GM19328 (cell line): ENCODE measurements around the gene PPP1R9B.

Experiments
- ATAC-seq: cut with Tn5 transposase; IDR thresholded peaks from one replicate; pipeline ENCODE4 v1.9.1; 2021; ENCODE audit warnings: mild to moderate bottlenecking, moderate library complexity; ENCODE audit not compliant: unreplicated experiment

The PPP1R9B gene

DNA sequence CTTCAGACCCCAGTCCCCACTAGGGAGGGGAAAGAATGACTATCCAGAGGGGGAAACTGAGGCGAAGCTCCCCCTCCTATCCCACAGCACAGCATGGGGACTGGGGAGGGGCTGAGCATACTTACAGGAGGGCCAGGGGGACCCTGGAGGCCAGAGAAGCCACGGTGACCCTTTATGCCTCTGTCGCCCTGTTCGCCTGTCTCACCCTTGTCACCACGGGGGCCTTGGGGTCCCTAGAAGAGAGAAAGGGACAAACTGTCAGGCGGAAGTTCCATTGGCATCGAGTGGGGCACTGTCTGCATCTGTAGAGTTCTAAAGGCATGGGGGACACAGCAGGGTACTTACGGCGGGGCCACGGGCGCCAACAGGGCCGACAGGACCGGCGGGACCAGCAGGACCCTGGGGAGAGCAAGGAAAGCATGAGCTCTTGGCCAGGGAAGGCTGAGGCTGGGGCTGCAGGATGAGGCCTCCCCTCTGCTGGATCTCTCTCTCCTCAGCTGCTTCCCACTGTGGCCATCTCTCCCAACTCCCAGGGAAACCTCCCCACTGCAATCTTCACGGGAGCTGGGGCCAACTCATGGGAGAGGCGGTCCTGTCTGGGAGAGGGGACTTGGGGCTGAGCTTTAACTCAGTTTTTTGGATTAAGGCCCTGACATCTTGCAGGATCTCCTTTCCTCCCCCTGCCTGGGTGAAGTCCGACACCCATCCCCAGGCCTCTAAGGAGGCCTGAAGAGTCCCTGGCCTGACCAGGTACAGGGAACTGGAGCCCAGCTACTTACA lies 37.5 kb upstream of the PPP1R9B start:
- no peak for ATAC-seq

DNA sequence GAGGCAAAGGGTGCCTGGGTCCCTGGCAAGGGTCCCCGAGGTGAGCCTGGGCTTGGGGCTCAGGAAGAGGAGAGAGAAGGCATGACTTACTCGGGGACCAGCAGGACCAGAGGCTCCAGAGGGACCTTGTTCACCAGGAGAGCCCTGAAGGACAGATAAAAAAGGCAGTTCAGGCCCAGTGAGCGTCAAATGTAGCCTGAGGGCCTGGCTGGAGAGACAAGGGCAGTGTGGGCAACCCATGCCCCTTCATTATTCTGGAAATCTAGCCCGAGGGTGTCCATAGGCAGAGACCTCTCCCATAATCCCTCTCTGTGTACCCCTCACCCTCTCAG lies 36.9 kb upstream of the PPP1R9B start:
- ATAC-seq: no peak

DNA sequence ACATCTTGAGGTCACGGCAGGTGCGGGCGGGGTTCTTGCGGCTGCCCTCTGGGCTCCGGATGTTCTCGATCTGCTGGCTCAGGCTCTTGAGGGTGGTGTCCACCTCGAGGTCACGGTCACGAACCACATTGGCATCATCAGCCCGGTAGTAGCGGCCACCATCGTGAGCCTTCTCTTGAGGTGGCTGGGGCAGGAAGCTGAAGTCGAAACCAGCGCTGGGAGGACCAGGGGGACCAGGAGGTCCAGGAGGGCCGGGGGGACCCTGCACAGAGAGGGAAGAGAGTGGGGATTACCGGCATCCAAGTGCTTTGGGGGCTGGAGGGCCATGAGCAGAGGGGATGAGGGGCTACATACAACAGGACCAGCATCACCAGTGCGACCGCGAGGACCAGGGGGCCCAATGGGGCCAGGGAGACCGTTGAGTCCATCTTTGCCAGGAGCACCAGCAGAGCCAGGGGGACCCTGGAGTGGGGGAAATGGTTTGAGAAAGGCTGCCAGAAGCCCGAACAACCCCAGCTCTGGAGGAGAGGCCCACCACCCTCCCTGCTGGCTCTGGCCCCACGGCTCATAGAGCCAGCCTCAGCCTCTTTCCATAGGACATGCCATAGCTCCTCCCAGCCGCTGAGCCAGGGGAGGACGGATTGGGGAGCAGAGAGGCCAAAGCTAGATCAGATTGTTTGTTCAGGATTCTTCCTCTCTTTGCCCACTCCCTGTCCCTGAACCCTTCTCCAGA lies 36.4 kb upstream of the PPP1R9B start:
- ATAC-seq: no peak

DNA sequence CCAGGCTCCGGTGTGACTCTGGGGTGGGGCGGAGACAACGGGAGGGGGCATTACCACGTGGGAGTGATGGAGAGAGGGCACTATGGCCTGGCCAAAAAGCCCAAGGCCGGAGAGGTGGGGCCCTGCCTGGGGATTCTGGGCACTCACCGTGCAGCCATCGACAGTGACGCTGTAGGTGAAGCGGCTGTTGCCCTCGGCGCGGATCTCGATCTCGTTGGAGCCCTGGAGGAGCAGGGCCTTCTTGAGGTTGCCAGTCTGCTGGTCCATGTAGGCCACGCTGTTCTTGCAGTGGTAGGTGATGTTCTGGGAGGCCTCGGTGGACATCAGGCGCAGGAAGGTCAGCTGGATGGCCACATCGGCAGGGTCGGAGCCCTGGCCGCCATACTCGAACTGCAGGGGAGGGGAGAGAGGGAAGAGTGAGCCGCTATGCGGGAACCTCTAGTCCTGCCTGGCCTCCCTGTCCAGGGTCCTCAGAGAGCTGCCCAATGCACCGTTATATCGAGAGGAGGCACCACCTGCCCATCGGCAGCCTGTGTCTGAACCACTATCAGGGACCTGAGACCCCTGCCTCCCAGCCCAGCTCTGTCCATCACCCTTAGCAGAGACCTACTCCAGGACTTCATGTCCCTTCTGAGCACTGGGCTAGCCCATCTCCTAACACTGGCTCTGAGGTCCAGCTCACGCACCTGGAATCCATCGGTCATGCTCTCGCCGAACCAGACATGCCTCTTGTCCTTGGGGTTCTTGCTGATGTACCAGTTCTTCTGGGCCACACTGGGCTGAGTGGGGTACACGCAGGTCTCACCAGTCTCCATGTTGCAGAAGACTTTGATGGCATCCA lies 35.4 kb upstream of the PPP1R9B start:
- no peak for ATAC-seq

DNA sequence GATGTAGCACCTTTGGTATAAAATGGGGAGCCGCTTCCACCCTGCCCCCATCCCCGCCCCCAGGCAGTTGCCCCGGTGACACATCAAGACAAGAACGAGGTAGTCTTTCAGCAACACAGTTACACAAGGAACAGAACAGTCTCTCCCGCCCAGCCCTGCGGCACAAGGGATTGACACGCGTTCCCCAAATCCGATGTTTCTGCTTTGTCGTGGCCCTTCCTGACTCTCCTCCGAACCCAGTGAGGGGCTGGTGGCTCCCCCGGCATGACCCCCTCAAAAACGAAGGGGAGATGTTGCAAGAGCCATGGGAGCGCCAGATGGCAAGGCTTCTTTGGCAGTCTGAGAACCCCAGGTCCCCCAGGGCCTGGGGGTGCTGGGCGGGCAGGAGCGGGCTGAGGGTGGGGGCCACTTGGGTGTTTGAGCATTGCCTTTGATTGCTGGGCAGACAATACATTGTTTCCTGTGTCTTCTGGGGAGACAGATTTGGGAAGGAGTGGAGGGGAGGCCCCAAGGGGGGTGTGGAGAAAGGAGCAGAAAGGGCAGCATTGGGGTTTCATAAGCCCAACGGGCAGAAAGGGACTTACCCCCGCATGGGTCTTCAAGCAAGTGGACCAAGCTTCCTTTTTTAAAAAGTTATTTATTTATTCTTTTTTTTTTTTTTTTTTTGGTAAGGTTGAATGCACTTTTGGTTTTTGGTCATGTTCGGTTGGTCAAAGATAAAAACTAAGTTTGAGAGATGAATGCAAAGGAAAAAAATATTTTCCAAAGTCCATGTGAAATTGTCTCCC lies 34.3 kb upstream of the PPP1R9B start:
- no peak for ATAC-seq

DNA sequence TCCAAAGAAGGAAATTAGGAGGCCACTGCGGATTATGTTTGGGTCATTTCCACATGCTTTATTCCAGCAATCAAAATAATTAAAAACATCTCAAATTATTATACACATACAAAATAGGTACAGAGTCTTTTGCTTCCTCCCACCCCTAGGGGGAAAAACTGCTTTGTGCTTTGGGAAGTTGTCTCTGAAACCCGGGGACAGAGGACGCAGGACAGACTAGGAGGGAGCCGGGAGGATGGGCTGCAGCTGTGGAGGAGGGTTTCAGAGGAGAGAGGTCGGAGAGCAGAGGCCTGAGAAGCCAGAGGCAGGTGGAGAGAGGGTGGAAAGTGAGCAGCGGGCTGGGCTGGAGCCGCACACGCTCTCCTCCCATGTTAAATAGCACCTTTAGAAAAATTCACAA lies 33.6 kb upstream of the PPP1R9B start:
- no peak for ATAC-seq

DNA sequence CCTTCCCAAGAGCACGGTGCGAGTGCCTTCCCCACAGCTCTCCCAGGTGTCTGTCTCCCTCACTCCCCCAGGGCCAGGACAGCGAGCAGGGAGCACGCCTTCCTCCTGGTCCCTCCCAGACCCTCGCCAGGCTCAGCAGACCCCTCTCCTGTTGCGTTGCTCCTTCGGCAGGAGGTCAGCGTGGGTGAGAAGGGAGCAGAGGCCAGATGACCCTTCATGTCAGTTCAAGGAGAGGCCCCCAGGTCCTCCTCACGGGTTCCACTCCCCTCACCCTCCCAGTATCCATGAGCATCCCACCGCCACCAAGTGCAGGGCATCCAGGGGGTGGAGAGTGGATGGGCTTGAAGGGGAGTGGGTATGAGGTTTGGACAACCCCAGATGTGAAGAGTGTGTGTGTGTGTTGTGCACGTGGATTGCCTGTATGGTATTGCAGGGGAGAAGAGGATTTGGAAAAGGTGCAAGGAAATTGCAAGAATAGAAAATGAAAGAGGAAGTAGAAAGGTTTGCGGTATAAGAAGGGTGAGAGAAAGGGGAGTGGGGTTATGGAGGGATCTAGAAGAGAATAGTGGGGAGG lies 33.0 kb upstream of the PPP1R9B start:
- ATAC-seq: no peak

DNA sequence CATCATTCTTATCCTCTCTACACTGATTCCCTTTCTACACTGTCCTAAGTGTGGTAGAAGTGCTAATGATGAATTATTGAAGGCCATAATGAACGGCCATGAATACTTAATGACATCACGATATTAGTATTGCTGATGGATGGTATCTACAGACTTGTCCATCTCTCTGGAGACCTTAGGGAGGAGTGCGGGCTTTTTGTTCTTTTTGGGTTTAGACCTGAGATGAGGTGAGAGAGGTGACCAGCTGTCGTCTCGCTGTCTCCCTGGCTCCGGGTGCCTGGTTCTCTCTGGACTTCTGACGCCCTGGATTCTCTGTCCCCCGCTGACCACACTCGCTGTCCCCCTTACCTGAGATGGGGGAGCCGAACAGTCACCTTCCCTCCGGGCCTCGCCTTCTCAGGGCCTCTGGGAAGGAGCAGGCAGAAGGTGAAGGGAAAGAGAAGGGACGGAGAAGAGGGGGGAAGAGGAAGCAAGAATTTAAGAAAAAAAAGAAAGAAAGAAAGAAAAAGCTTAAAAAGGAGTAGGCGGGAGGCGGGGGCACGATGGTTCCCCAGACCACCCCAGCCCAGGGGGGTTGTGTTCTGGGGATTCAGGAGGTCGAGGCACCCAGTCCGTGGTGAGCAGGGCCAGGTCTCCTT lies 32.4 kb upstream of the PPP1R9B start:
- no peak for ATAC-seq

DNA sequence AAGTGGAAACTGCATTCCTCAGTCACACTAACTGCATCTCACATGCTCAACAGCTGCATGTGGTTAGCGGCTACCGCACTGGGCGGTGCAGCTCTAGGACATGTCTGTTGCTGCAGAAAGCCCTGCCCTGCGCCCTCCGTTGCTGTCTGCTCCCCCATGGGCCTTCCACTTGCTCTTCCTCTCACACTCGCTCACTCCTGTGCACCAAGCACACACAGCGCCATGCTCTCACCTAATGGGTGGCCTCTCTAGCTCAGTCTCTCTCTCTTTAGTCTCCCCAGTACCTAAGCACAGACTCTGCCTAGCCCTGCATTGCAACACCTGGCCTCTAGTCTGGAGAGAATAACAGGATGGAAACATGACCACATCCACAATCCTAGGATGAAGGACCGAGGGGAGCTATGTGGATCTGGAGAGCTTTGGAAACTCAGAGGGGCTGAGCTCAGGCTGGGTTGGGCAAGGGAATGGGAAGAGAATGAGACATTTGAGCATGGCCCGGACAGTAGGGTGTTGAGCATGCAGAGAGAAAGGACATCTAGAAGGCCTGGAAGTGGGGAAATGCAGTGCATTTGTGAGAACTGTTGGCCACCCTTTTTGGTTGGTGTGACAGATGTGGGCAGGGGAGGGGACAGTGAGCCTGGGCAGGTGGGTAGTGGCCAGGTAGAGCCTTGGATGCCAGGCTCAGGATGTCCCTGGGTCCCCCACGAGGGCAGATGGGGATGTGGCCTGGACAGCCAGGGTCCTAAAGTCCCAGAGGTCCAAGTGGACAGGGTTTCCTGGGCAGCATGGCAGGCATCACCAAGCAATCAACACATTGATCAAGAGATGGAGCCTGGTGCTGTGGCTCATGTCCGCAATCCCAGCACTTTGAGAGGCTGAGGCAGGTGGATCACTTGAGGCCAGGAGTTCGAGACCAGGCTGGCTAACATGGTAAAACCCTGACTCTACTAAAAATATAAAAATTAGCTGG lies 31.4 kb upstream of the PPP1R9B start:
- ATAC-seq: no peak

DNA sequence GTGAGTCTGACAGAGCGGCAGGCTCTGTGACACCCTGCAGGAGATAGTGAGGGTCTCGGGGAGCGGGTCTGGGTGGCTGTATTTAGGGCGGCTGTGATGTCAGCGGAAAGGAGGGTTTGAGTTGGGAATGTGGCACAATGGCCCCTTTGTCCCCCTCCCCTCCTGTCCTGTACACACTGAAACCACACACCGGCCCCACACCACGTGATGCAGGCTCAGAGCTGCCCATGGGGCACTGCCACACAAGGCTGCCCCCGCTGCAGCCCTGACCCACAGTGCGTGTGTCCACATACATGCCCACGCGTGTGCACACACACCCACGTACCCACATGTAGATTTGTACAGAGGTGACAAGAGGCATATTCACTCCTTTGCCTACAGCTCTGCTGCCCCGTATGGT lies 30.7 kb upstream of the PPP1R9B start:
- ATAC-seq: no peak

DNA sequence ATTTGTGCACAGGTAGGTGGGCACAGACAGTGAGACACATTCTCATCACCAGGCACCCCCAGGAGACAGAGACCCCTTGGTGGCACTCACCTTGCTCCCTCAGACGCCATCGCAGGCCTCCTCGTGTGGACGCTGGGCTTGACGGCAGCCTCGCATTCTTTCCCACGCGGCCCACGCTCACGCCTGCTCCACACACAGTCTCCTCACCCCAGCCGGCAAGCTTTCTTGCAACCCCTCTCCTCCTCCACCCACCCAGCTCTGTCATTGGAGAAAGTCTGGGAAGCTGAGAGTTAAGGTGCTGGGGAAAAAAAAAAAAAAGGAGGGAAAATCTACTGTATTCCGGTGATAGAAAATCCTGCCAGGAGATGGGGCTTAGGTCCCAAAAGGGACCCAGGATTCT lies 30.1 kb upstream of the PPP1R9B start:
- ATAC-seq: no peak

DNA sequence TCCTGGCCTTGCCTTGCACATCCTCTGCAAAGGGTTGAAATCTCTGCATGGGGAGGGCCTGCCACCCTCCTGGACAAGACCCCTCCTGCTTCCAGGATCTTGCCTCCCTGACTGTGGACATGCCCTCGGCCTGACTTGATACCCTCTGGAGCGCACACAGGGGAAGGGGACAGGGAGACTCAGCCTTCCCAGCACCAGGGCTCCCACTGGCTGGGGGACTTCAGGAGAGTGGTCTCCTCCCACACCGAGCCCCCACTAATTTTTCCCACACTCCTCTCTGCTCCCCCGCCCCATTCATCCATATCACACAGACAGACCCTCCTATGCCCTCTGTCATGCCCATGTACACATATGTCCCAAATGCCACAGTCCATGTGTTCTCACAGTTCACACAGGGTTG lies 29.6 kb upstream of the PPP1R9B start:
- ATAC-seq: no peak

DNA sequence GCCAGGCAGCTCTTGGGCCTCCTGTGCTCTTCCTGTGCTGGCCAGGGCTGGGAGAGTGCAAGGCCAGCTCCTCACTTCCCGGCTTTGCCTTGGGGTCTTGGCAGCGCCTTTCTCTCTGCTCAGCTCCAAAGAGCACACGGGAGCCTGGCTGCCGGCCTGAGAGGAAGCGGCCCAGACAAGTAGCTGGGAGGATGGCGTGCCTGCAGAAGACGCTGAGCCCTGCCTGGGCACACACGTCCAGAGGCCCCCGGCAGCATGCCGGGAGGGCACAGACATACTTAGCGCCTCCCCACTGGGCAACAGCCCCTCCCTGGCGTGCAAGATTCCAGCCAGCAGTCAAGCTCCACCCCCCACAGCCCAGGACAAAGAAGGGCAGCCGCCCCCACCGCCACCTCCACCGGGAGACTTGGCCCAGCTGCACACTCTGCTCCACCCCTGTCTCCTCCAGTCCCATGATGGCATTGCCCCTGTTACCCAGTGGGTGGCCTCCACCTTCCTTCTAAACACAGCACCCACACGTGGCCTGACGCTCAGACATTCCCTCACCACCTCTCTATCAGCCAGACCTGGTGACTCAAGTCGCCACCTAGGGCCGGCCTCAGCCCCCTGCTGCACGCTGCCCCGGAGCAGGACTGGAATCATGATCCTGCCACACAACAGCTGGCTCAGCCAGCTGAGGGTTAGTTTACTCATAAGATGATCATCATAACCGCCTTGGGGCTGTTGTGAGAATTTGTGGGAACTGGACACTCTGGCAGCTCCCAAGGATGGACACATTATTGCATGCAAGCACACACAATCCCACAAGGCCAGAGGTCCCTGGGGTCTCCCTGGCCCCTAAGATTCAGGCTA lies 27.7 kb upstream of the PPP1R9B start:
- ATAC-seq: no peak

DNA sequence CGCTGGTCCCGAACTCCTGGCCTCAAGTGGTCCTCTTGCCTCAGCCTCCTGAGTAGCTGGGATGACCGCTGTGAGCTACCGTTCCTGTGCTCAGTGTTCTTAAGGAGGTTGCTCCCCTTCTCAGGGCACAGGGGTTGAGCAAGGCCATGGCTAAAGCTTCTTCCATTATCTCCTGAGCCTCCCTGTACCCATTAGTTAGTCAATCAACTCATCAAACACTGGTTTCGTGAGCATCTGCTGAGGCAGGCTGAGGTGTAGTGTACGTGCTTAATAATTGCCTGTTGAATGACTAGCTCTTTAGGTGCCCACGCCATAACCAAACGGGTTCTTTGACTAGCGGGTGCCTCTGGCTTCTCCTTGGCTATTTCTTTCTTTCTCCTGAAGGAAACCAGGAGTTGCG lies 27.0 kb upstream of the PPP1R9B start:
- ATAC-seq: no peak

DNA sequence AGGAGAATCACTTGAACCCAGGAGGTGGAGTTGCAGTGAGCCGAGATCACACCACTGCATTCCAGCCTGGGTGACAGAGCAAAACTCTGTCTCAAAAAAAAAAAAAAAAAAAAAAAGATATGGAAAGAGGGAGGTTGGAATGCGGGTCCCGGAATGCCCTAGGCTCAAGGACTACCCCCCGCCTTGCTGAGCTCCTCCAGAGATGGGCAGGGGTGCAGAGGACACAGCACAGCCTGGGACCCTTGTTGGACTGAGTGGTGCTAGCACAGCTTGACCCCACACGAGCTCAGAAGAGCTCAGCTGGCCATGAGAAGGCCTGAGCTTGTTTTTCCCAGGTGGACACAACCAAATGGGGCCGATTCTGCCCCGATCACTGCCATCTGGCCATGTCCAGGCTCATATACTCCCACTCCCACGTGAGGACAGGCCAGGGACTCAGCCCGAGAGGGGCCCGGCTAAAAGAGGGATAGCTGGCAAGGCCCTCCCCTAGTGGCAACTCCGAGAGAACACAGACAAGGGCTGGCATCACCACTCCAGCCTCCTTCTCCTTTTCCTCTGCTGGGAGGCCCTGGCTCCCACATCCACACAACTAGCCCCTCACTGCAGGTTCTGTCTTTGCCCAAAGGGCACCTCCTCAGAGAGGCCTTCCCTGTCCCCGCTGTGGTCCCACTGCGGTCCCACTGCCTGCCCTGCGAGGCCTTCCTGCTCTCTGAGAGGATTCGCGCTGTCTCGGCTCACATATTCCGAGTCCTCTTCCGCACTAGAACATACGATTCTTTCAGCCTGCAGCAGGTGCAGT lies 26.3 kb upstream of the PPP1R9B start:
- ATAC-seq: no peak

DNA sequence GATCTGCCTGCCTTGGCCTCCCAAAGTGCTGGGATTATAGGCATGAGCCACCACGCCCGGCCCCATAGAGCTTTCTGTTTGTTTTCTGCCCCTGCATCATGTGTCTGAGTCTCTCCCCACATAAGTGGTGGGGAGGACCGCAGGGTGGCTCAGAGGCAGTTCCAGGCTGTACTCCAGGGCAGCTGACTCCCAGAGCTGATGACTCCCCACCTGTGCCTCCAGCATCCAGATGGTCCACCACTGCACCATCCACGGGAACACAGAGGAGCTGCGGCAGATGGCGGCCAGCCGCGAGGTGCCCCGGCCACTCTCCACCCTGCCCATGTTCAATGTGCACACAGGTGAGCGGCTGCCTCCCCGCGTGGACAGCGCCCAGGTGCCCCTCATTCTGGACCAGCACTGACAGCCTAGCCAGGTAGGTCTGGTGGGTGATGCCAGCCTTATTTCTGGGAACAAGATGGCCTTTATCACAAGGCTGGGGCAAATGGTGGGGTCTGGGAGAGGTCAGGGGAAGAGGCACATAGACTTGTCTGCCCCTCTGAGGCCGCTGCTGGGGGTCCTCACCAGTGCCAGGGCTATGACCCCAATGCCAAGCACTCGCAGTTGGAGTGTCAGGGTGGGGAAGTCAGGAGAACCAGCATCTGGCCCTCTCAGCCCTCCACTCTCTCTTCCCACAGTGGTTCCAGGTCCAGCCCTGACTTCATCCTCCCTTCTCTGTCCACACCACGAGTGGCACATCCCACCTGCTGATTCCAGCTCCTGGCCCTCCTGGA lies 24.7 kb upstream of the PPP1R9B start:
- ATAC-seq: no peak

DNA sequence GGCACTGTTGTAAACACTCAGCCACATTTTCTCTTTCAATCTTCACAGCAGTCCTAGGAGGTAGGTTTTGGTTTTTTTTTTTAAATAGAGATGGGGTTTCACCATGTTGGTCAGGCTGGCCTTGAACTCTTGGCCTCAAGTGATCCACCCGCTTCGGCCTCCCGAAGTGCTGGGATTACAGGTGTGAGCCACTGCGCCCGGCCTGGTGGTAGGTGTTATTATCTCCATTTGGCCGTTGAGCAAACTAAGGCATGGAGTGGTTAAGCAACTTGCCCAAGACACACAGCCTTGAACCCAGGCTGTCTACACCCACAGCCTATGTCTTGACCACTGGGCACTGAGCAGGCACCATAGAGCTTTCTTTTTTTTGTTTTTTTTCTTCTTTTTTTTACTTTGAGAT lies 24.0 kb upstream of the PPP1R9B start:
- no peak for ATAC-seq
